SK-N-MC (cell line): ENCODE measurements around the gene PPP4R3A.

Source experiments
- EZH2 ChIP-seq: fragments of 200-600 bp; sonication (generic); IDR thresholded peaks from one replicate; pipeline ENCODE4 v1.6.1; 2017; ENCODE audit warnings: antibody characterized with exemption
- FOXP2 ChIP-seq: optimal IDR thresholded peaks from 2 replicates; pipeline ENCODE3; 2011; ENCODE audit warnings: mild to moderate bottlenecking, moderate library complexity; ENCODE audit not compliant: insufficient read depth; ENCODE audit errors: extremely low read length, control extremely low read depth
- POLR2AphosphoS5 ChIP-seq: IDR thresholded peaks from 2 replicates; pipeline ENCODE4 v1.6.1; 2012; ENCODE audit warnings: mild to moderate bottlenecking, low read depth, low read length, borderline replicate concordance

DNA sequence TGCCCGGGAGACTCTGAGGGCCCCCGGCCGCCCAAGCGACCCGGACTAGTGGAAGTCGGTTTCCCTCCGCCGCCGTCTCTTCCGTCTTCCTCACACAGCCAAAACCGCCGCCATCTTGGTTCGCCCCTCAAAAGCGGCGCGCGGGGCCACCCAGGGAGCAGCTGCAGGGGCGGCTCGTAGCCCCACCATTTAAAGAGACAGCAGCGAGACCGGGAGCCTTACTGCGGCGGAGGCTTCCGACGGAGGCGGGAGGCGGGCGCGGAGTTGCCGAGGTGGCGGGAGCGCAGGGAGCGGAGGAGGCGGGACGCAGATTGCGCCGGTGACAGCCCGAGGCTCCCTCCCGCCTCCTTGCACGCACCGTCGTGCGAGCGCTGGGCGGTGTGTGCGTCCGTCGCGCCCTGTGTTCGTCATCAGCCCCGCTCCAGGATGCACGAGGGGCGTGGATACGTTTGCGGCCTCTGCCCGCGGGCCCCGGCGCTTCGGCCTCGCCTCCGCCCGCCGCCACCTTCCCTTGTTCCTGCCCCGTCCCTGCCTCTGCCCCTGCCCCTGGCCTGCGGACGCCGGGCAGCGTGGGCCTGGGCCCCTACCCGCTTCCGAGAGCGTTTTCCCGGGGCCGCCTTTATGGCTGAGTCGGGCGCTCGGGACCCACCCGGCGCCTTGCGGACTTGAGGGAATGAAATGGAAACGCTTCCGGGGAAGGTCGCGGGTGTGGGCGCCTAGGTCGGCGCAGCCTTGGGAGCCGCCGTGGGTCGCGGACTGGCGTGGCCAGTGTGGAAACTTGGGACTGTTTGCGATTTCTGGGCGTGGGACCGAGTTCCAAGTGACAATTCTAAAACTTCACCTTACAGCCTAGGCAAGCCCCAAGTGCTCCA, at the start of gene PPP4R3A:
- TF ChIP-seq POLR2AphosphoS5 (peak; percentile 87), EZH2 (no peak), FOXP2 (peak; percentile 9)
